ENCODE results near the gene TMEM169. TPM values are rescaled to one million over a fixed set of nuclear protein-coding genes. Genes with fewer than 3 reads are reported as not detected.
"Not testable (repeated sequence)": the region's sequence is repeated elsewhere in the genome, so short reads cannot be mapped to it uniquely, and the experiment has no call there.

The TMEM169 gene
- total and polyA plus RNA-seq, 4 donors, result 7.7 to 21.1 (median 18.8) TPM

DNA sequence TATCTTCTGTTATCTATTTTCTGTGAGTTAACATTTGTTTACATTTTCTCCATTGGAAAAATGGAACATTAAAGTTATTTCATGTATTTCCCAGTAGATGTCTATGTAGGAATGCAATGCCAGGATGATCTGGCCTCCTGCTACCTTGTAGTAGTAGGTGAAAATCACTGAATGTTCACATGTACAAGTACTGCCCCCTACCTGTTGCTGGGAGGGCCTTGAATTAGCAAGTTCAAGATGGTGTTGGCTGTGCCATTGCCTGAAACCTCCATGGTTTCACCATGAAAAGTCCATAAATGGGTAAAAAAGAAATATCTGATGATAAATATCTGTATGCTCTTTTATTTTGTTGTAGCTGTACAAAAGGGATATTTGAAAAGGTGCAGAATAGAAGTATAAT, 58.2 kb downstream of the TMEM169 start:
- no peaks in the 10 kb centered on the region for H3K4me1 ChIP-seq (ENCODE audit: control insufficient read depth, insufficient read depth, low read length)
- no peak overlapping the region for H3K4me3 ChIP-seq (ENCODE audit: low read depth, low read length)
- H3K9me3 ChIP-seq (ENCODE audit: control insufficient read depth, insufficient read depth, low read length), result no peaks in the 10 kb centered on the region
- peaks cover 43% of the 10 kb centered on the region for H3K36me3 ChIP-seq (ENCODE audit: control insufficient read depth, insufficient read depth, low read length)
- peak in 1 of 6 donors; percentile 37 for DNase-seq (ENCODE audit: low read depth in 4 of 6, low spot score in 6 of 6)
- H3K27me3 ChIP-seq (ENCODE audit: control insufficient read depth, insufficient read depth, low read length), result no peaks in the 10 kb centered on the region
- no peak overlapping the region for H3K27ac ChIP-seq (ENCODE audit: low read depth, low read length)

GRCh38 chr2:216141516-216141915, 59.8 kb downstream of the TMEM169 start:
- WGBS (ENCODE audit: insufficient coverage), result 100% methylated on average over 2 of the region's 4 CpGs
- DNase-seq (ENCODE audit: low read depth in 4 of 6, low spot score in 6 of 6); H3K4me1 ChIP-seq (ENCODE audit: control insufficient read depth, insufficient read depth, low read length); H3K27ac ChIP-seq (ENCODE audit: low read depth, low read length); H3K9me3 ChIP-seq (ENCODE audit: control insufficient read depth, insufficient read depth, low read length); H3K4me3 ChIP-seq (ENCODE audit: low read depth, low read length); H3K27me3 ChIP-seq (ENCODE audit: control insufficient read depth, insufficient read depth, low read length): not testable (repeated sequence)
- H3K36me3 ChIP-seq (ENCODE audit: control insufficient read depth, insufficient read depth, low read length), result peaks cover 33% of the 10 kb centered on the region

DNA sequence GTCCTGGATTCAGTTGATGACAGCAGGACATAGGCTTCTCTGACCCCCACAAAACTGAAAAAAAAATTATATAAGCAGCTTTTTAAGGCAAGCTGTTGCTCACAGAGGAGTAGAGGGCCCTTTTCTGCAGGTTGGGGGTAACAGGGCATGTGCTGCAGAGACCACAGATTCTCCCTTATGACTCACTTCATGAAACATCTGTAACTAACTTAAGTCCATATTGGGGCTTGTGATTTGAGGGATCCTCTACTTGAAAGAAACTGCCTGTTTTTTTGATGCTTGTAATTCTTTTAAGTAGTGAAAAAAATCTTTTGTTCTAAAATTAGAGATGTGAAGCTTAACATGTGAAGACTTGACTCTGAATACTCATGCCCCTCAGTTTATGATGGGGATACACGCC, 60.8 kb downstream of the TMEM169 start:
- no peak for DNase-seq (ENCODE audit: low read depth in 4 of 6, low spot score in 6 of 6)

GRCh38 chr2:216144372-216144771, 62.7 kb downstream of the TMEM169 start:
- no peak overlapping the region for H3K4me3 ChIP-seq (ENCODE audit: low read depth, low read length)
- H3K4me1 ChIP-seq (ENCODE audit: control insufficient read depth, insufficient read depth, low read length), result no peaks in the 10 kb centered on the region
- H3K27ac ChIP-seq (ENCODE audit: low read depth, low read length), result no peak overlapping the region
- H3K27me3 ChIP-seq (ENCODE audit: control insufficient read depth, insufficient read depth, low read length), result no peaks in the 10 kb centered on the region
- H3K36me3 ChIP-seq (ENCODE audit: control insufficient read depth, insufficient read depth, low read length), result peaks cover 29% of the 10 kb centered on the region
- 85% methylated on average over 1 of the region's 1 CpG for WGBS (ENCODE audit: insufficient coverage)
- DNase-seq (ENCODE audit: low read depth in 4 of 6, low spot score in 6 of 6), result no peak
- no peaks in the 10 kb centered on the region for H3K9me3 ChIP-seq (ENCODE audit: control insufficient read depth, insufficient read depth, low read length)

More for the DNA sequence above, 60.8 kb downstream of the TMEM169 start:
- Histone ChIP-seq H3K9me3 (ENCODE audit: control insufficient read depth, insufficient read depth, low read length) (no peaks in the 10 kb centered on the region), H3K27ac (ENCODE audit: low read depth, low read length) (no peak overlapping the region), H3K4me3 (ENCODE audit: low read depth, low read length) (no peak overlapping the region), H3K4me1 (ENCODE audit: control insufficient read depth, insufficient read depth, low read length) (no peaks in the 10 kb centered on the region), H3K36me3 (ENCODE audit: control insufficient read depth, insufficient read depth, low read length) (peaks cover 39% of the 10 kb centered on the region), H3K27me3 (ENCODE audit: control insufficient read depth, insufficient read depth, low read length) (no peaks in the 10 kb centered on the region)
- no CpG with 5 or more reads among the region's 1 CpG for WGBS (ENCODE audit: insufficient coverage)

DNA sequence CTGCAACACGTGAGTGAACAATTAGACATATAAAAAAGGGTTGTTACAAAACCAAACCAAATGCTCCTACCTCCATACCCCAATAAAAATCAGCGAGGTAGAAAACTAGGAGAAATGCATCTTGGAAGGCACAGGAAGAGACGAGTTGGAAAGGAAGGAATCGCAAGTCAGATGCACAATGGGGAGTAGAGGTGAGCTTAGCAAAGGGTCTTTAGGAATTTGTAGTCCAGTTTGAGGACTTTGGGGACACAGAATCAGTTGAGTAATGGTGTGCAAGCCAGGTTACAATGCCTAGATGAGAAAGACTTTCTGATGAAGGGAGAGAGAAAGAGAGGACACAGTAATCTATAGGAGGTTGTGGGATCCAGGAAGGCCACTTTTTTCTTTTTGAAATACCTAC, 63.1 kb downstream of the TMEM169 start:
- 69% methylated on average over 2 of the region's 4 CpGs for WGBS (ENCODE audit: insufficient coverage)
- DNase-seq (ENCODE audit: low read depth in 4 of 6, low spot score in 6 of 6), result no peak
- no peaks in the 10 kb centered on the region for H3K4me1 ChIP-seq (ENCODE audit: control insufficient read depth, insufficient read depth, low read length)
- no peaks in the 10 kb centered on the region for H3K9me3 ChIP-seq (ENCODE audit: control insufficient read depth, insufficient read depth, low read length)
- no peak overlapping the region for H3K4me3 ChIP-seq (ENCODE audit: low read depth, low read length)
- H3K27ac ChIP-seq (ENCODE audit: low read depth, low read length), result no peak overlapping the region
- no peaks in the 10 kb centered on the region for H3K27me3 ChIP-seq (ENCODE audit: control insufficient read depth, insufficient read depth, low read length)
- H3K36me3 ChIP-seq (ENCODE audit: control insufficient read depth, insufficient read depth, low read length), result peaks cover 27% of the 10 kb centered on the region

DNA sequence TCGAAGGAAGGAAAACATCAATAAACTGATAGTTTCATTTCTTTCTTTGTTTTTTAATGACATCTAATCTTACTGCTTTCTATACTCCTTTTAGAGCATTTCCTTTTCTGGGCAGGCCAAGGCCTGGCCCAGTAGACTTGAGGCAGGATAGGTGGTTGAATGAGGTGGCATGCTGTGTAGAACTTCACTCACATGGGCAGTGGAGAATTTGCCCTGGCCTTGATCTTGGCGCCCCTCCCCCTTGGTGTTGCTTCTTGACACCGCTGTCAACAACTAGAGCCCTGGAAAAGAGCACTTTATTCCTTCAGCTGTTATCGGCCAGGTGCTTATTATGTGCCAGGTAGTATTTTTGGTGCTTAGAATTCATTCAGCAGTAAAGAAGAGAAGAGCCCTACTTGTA, 64.9 kb downstream of the TMEM169 start:
- H3K9me3 ChIP-seq (ENCODE audit: control insufficient read depth, insufficient read depth, low read length), result no peaks in the 10 kb centered on the region
- H3K36me3 ChIP-seq (ENCODE audit: control insufficient read depth, insufficient read depth, low read length), result peaks cover 24% of the 10 kb centered on the region
- no peaks in the 10 kb centered on the region for H3K4me1 ChIP-seq (ENCODE audit: control insufficient read depth, insufficient read depth, low read length)
- DNase-seq (ENCODE audit: low read depth in 4 of 6, low spot score in 6 of 6), result no peak
- H3K4me3 ChIP-seq (ENCODE audit: low read depth, low read length), result no peak overlapping the region
- 67% methylated on average over 3 of the region's 4 CpGs for WGBS (ENCODE audit: insufficient coverage)
- H3K27me3 ChIP-seq (ENCODE audit: control insufficient read depth, insufficient read depth, low read length), result no peaks in the 10 kb centered on the region
- H3K27ac ChIP-seq (ENCODE audit: low read depth, low read length), result no peak overlapping the region

- no peaks in the 10 kb centered on the region for H3K27me3 ChIP-seq (ENCODE audit: control insufficient read depth, insufficient read depth, low read length)
- no peak overlapping the region for H3K4me3 ChIP-seq (ENCODE audit: low read depth, low read length)
- DNase-seq (ENCODE audit: low read depth in 4 of 6, low spot score in 6 of 6), result no peak
- WGBS (ENCODE audit: insufficient coverage), result 89% methylated on average over 5 of the region's 5 CpGs
- no peak overlapping the region for H3K27ac ChIP-seq (ENCODE audit: low read depth, low read length)
- H3K4me1 ChIP-seq (ENCODE audit: control insufficient read depth, insufficient read depth, low read length), result no peaks in the 10 kb centered on the region
- H3K36me3 ChIP-seq (ENCODE audit: control insufficient read depth, insufficient read depth, low read length), result peaks cover 24% of the 10 kb centered on the region
- no peaks in the 10 kb centered on the region for H3K9me3 ChIP-seq (ENCODE audit: control insufficient read depth, insufficient read depth, low read length)
These were observed 65.7 kb downstream of the TMEM169 start for GRCh38 chr2:216147172-216148131.

DNA sequence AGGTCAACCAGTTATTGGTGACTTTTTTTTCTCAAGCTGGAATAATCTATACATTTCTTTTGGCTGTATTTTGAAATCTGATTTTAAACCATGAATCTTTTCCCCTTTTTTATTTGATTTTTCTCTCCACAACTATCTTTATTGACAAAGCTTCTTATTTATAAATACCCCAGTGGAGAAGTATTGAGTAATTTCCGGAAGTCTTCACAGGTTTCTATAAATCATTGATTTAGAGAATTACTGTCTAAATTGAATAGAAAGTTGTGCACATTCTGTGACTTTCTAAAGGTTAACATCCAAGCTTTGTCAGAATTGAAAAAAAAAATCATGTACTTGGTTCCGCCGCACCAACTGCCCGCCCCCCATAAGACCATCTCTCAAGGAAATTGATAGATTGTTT, 67.3 kb downstream of the TMEM169 start:
- H3K9me3 ChIP-seq (ENCODE audit: control insufficient read depth, insufficient read depth, low read length), result no peaks in the 10 kb centered on the region
- peaks cover 19% of the 10 kb centered on the region for H3K36me3 ChIP-seq (ENCODE audit: control insufficient read depth, insufficient read depth, low read length)
- no peak for DNase-seq (ENCODE audit: low read depth in 4 of 6, low spot score in 6 of 6)
- no peak overlapping the region for H3K27ac ChIP-seq (ENCODE audit: low read depth, low read length)
- H3K27me3 ChIP-seq (ENCODE audit: control insufficient read depth, insufficient read depth, low read length), result no peaks in the 10 kb centered on the region
- H3K4me1 ChIP-seq (ENCODE audit: control insufficient read depth, insufficient read depth, low read length), result no peaks in the 10 kb centered on the region
- whole genome bisulfite sequencing (ENCODE audit: insufficient coverage), result no CpG with 5 or more reads among the region's 4 CpGs
- no peak overlapping the region for H3K4me3 ChIP-seq (ENCODE audit: low read depth, low read length)

GRCh38 chr2:216149741-216150140, 68.0 kb downstream of the TMEM169 start:
- 50% methylated on average over 2 of the region's 5 CpGs for WGBS (ENCODE audit: insufficient coverage)
- H3K36me3 ChIP-seq (ENCODE audit: control insufficient read depth, insufficient read depth, low read length), result peaks cover 15% of the 10 kb centered on the region

More at GRCh38 chr2:216149741-216150140, 68.0 kb downstream of the TMEM169 start:
- DNase-seq (ENCODE audit: low read depth in 4 of 6, low spot score in 6 of 6), result no peak
- H3K9me3 ChIP-seq (ENCODE audit: control insufficient read depth, insufficient read depth, low read length), result no peaks in the 10 kb centered on the region
- H3K4me3 ChIP-seq (ENCODE audit: low read depth, low read length), result no peak overlapping the region
- H3K4me1 ChIP-seq (ENCODE audit: control insufficient read depth, insufficient read depth, low read length), result no peaks in the 10 kb centered on the region
- H3K27ac ChIP-seq (ENCODE audit: low read depth, low read length), result no peak overlapping the region
- no peaks in the 10 kb centered on the region for H3K27me3 ChIP-seq (ENCODE audit: control insufficient read depth, insufficient read depth, low read length)

All from spinal cord (tissue), 10 donors.